ENCODE results near the gene FAM114A2.
A peak's percentile ranks its signal among the peaks of the same experiment; 100 is the strongest.

The FAM114A2 gene

GRCh38 chr5:153970496-153970895, 68.2 kb downstream of the FAM114A2 start:
- DNase-seq (ENCODE audit: low spot score) = no peak
- in situ Hi-C loops (cut with MboI; ENCODE audit: low pct_unique_long_range_greater_than_20kb, low sequenced_read_pairs, unreplicated experiment) = loop anchor here (25.0 kb wide), 1 partner anchor 458 kb away; no protein-coding TSS in a partner anchor
- TF ChIP-seq CTCF (IDR thresholded peaks at IDR 0.05; ENCODE audit: extremely low read depth, insufficient read depth, missing control alignments) = no peak

- no peak for DNase-seq (ENCODE audit: low spot score)
- in situ Hi-C loops (cut with MboI; ENCODE audit: low pct_unique_long_range_greater_than_20kb, low sequenced_read_pairs, unreplicated experiment) = loop anchor here (10.0 to 25.0 kb wide), 2 partner anchors 457 to 1405 kb away; no protein-coding TSS in a partner anchor
- no peak for TF ChIP-seq CTCF (IDR thresholded peaks at IDR 0.05; ENCODE audit: extremely low read depth, insufficient read depth, missing control alignments)
These were observed 69.2 kb downstream of the FAM114A2 start for GRCh38 chr5:153969563-153969895.

GRCh38 chr5:153968761-153969562, 69.7 kb downstream of the FAM114A2 start:
- in situ Hi-C loops (cut with MboI; ENCODE audit: low pct_unique_long_range_greater_than_20kb, low sequenced_read_pairs, unreplicated experiment) = loop anchor here (10.0 to 25.0 kb wide), 2 partner anchors 457 to 1404 kb away; no protein-coding TSS in a partner anchor
- TF ChIP-seq CTCF (IDR thresholded peaks at IDR 0.05; ENCODE audit: extremely low read depth, insufficient read depth, missing control alignments) = no peak
- DNase-seq (ENCODE audit: low spot score) = no peak

- TF ChIP-seq CTCF (IDR thresholded peaks at IDR 0.05; ENCODE audit: extremely low read depth, insufficient read depth, missing control alignments) = peak; percentile 96
- DNase-seq (ENCODE audit: low spot score) = peak; percentile 82
- in situ Hi-C loops (cut with MboI; ENCODE audit: low pct_unique_long_range_greater_than_20kb, low sequenced_read_pairs, unreplicated experiment) = loop anchor here (10.0 to 25.0 kb wide), 2 partner anchors 453 to 1400 kb away; no protein-coding TSS in a partner anchor
These were observed 73.6 kb downstream of the FAM114A2 start for GRCh38 chr5:153964880-153965645.

GRCh38 chr5:153964191-153964879, 74.4 kb downstream of the FAM114A2 start:
- DNase-seq (ENCODE audit: low spot score) = no peak
- no peak for TF ChIP-seq CTCF (IDR thresholded peaks at IDR 0.05; ENCODE audit: extremely low read depth, insufficient read depth, missing control alignments)
- in situ Hi-C loops (cut with MboI; ENCODE audit: low pct_unique_long_range_greater_than_20kb, low sequenced_read_pairs, unreplicated experiment) = loop anchor here (10.0 to 25.0 kb wide), 2 partner anchors 452 to 1400 kb away; no protein-coding TSS in a partner anchor

Data from GM13977 (cell line).